HuH-7 (cell line): Measurements from ENCODE around the gene RHBDL3.
A peak's percentile ranks its signal among the peaks of the same experiment; 100 is the strongest.
"Not testable (repeated sequence)": the region's sequence is repeated elsewhere in the genome, so short reads cannot be mapped to it uniquely, and the experiment has no call there.

ENCODE experiments used
- DNase-seq: peaks from one replicate; pipeline ENCODE4 v3.0.0; 2011; ENCODE audit warnings: low spot score

RHBDL3 gene

GRCh38 chr17:32289471-32290070, 23.9 kb downstream of the RHBDL3 start:
- no peak for DNase-seq

- DNase-seq: no peak
These were observed 26.5 kb downstream of the RHBDL3 start for GRCh38 chr17:32292094-32292493.

- DNase-seq: no peak
These were observed 31.8 kb downstream of the RHBDL3 start for GRCh38 chr17:32297424-32297823.

- DNase-seq: no peak
These were observed 32.2 kb downstream of the RHBDL3 start for GRCh38 chr17:32297860-32298259.

GRCh38 chr17:32298298-32298697, 32.7 kb downstream of the RHBDL3 start:
- DNase-seq: no peak

- no peak for DNase-seq
These were observed 33.3 kb downstream of the RHBDL3 start for GRCh38 chr17:32298721-32299579.

GRCh38 chr17:32299580-32300164, 34.0 kb downstream of the RHBDL3 start:
- no peak for DNase-seq

- peak; percentile 48 for DNase-seq
These were observed 36.4 kb downstream of the RHBDL3 start for GRCh38 chr17:32302037-32302436.

- DNase-seq: no peak
These were observed 37.4 kb downstream of the RHBDL3 start for GRCh38 chr17:32302860-32303649.

GRCh38 chr17:32303781-32304288, 38.2 kb downstream of the RHBDL3 start:
- DNase-seq: no peak

- no peak for DNase-seq
These were observed 39.4 kb downstream of the RHBDL3 start for GRCh38 chr17:32305049-32305448.

- DNase-seq: no peak
These were observed 42.0 kb downstream of the RHBDL3 start for GRCh38 chr17:32307658-32308057.

- DNase-seq: no peak
These were observed 45.5 kb downstream of the RHBDL3 start for GRCh38 chr17:32311028-32311536.

- DNase-seq: no peak
These were observed 49.0 kb downstream of the RHBDL3 start for GRCh38 chr17:32314636-32315035.

GRCh38 chr17:32315171-32315570, 49.5 kb downstream of the RHBDL3 start:
- no peak for DNase-seq

- not testable (repeated sequence) for DNase-seq
These were observed 51.0 kb downstream of the RHBDL3 start for GRCh38 chr17:32316653-32317052.

- DNase-seq: no peak
These were observed 51.7 kb downstream of the RHBDL3 start for GRCh38 chr17:32317353-32317752.

- DNase-seq: no peak
These were observed 52.4 kb downstream of the RHBDL3 start for GRCh38 chr17:32318071-32318470.

GRCh38 chr17:32319548-32319905, 53.9 kb downstream of the RHBDL3 start:
- DNase-seq: peak; percentile 81

- DNase-seq: not testable (repeated sequence)
These were observed 54.4 kb downstream of the RHBDL3 start for GRCh38 chr17:32320080-32320479.

- DNase-seq: no peak
These were observed 55.2 kb downstream of the RHBDL3 start for GRCh38 chr17:32320847-32321246.

- DNase-seq: no peak
These were observed 57.4 kb downstream of the RHBDL3 start for GRCh38 chr17:32323046-32323445.
